Neural progenitor cell (in vitro differentiated cells): ENCODE data around the gene ZP2. TPM values are rescaled to one million over a fixed set of nuclear protein-coding genes. Genes with fewer than 3 reads are reported as not detected.

Experiments
- DNase-seq: peaks from one replicate; pipeline ENCODE4 v3.0.0-alpha.2; 2016; ENCODE audit warnings: low spot score
- H2AFZ ChIP-seq: fragments of 200-600 bp; sonication (generic); replicated peaks from 2 replicates; pipeline ENCODE4 v1.6.1; 2016; ENCODE audit warnings: antibody characterized with exemption
- H3F3A ChIP-seq: fragments of 200-600 bp; sonication (generic); 2 replicates; pipeline ENCODE4 v1.6.1; 2016; ENCODE audit warnings: antibody characterized with exemption, low read depth
- H3K27ac ChIP-seq: fragments of 200-600 bp; sonication (generic); 2 replicates; pipeline ENCODE4 v1.5.1; 2016; ENCODE audit warnings: mild to moderate bottlenecking
- H3K27me3 ChIP-seq: fragments of 200-600 bp; sonication (generic); 2 replicates; pipeline ENCODE4 v1.6.1; 2016; ENCODE audit warnings: mild to moderate bottlenecking, moderate library complexity
- H3K36me3 ChIP-seq: fragments of 200-600 bp; sonication (generic); 2 replicates; pipeline ENCODE4 v1.5.1; 2016
- H3K4me1 ChIP-seq: fragments of 200-600 bp; sonication (generic); 2 replicates; pipeline ENCODE4 v1.6.1; 2016; ENCODE audit warnings: mixed run types
- H3K4me2 ChIP-seq: fragments of 200-600 bp; sonication (generic); 2 replicates; pipeline ENCODE4 v1.6.1; 2016
- H3K4me3 ChIP-seq: fragments of 200-600 bp; sonication (generic); 2 replicates; pipeline ENCODE4 v1.5.1; 2016
- H3K79me2 ChIP-seq: fragments of 200-600 bp; sonication (generic); 2 replicates; pipeline ENCODE4 v1.6.1; 2016; ENCODE audit warnings: low read depth
- H3K9ac ChIP-seq: fragments of 200-600 bp; sonication (generic); 2 replicates; pipeline ENCODE4 v1.6.1; 2016
- H3K9me3 ChIP-seq: fragments of 200-600 bp; sonication (generic); 2 replicates; pipeline ENCODE4 v1.5.1; 2016; ENCODE audit warnings: low read depth
- H4K20me1 ChIP-seq: fragments of 200-600 bp; sonication (generic); 2 replicates; pipeline ENCODE4 v1.6.1; 2016; ENCODE audit warnings: low read depth
- H3K27ac Mint-ChIP-seq: 3 replicates; pipeline ENCODE4 v1.8.0; 2021; ENCODE audit warnings: mixed read lengths
- H3K27me3 Mint-ChIP-seq: 2 replicates; pipeline ENCODE4 v1.8.0; 2022; ENCODE audit warnings: low read depth, mild to moderate bottlenecking, inconsistent platforms, moderate library complexity, mixed read lengths; ENCODE audit not compliant: insufficient read depth
- H3K36me3 Mint-ChIP-seq: 3 replicates; pipeline ENCODE4 v1.8.0; 2021; ENCODE audit warnings: mixed read lengths
- H3K4me1 Mint-ChIP-seq: 3 replicates; pipeline ENCODE4 v1.8.0; 2021; ENCODE audit warnings: mixed read lengths
- H3K4me3 Mint-ChIP-seq: 3 replicates; pipeline ENCODE4 v1.8.0; 2021; ENCODE audit warnings: mild to moderate bottlenecking, moderate library complexity, mixed read lengths
- H3K9me3 Mint-ChIP-seq: 3 replicates; pipeline ENCODE4 v1.8.0; 2020; ENCODE audit warnings: mixed read lengths
- EZH2 ChIP-seq: fragments of 200-600 bp; sonication (generic); IDR thresholded peaks from 2 replicates; pipeline ENCODE4 v1.6.1; 2017; ENCODE audit warnings: antibody characterized with exemption, mild to moderate bottlenecking, moderate library complexity
- EZH2phosphoT487 ChIP-seq: fragments of 200-600 bp; sonication (generic); IDR thresholded peaks from 2 replicates; pipeline ENCODE4 v1.6.1; 2017; ENCODE audit warnings: antibody characterized with exemption
- total RNA-seq: library from RNA; depleted of rRNA; stranded (reverse); fragments of >200 nt; gene quantifications from 2 replicates; pipeline ENCODE4 v1.2.3, GENCODE V29; 2015; ENCODE audit warnings: low replicate concordance
- TF ChIP-seq, protein P1 (sequence below): fragments of 200-600 bp; sonication (generic); IDR thresholded peaks from 2 replicates; pipeline ENCODE4 v1.5.1; 2017; ENCODE audit warnings: antibody characterized with exemption, mild to moderate bottlenecking

The ZP2 gene
- total RNA-seq, 1 donor from 2014 or later, result not detected

DNA sequence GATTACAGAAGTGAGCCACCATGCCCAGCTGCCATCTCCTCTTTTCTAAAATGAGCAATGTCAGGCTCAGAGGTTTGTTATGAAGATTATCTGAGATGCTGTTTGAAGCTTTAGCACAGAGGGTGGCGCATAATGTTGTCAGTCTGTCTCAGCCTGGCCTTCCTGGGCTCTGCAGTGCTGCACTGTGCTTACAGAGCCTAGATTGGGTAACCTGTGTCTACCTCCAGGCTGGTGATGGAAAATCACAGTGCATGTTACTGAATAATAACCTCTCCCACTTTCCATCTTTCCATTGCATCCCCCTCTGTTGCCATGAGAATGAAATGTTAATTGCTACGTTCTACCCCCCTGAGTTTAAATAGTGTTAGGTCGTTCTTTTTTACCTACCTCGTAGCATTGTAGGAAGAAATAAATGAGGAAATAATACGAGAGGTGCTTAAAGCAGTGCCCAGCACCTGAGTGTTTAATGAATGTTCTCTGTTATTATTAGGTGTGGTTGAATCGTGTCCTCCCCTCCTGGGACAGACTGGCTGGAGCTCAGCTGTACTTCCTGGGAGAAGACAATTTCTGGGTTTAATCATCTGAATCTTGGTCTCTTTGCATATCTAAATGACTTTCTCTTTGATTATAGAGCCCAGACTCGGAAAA, 46.7 kb downstream of the ZP2 start:
- Mint-ChIP-seq H3K36me3 (peaks cover 12% of the 10 kb centered on the region), H3K27ac (no peak overlapping the region), H3K4me1 (peaks cover 4% of the 10 kb centered on the region), H3K27me3 (peaks cover under 1% of the 10 kb centered on the region), H3K4me3 (no peak overlapping the region), H3K9me3 (no peaks in the 10 kb centered on the region)
- no peak overlapping the region for H3K4me3 ChIP-seq
- TF ChIP-seq, protein P1, sequence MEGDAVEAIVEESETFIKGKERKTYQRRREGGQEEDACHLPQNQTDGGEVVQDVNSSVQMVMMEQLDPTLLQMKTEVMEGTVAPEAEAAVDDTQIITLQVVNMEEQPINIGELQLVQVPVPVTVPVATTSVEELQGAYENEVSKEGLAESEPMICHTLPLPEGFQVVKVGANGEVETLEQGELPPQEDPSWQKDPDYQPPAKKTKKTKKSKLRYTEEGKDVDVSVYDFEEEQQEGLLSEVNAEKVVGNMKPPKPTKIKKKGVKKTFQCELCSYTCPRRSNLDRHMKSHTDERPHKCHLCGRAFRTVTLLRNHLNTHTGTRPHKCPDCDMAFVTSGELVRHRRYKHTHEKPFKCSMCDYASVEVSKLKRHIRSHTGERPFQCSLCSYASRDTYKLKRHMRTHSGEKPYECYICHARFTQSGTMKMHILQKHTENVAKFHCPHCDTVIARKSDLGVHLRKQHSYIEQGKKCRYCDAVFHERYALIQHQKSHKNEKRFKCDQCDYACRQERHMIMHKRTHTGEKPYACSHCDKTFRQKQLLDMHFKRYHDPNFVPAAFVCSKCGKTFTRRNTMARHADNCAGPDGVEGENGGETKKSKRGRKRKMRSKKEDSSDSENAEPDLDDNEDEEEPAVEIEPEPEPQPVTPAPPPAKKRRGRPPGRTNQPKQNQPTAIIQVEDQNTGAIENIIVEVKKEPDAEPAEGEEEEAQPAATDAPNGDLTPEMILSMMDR, result no peak
- TF ChIP-seq EZH2, result no peak
- TF ChIP-seq EZH2phosphoT487, result no peak
- H3K27me3 ChIP-seq, result no peaks in the 10 kb centered on the region
- H3F3A ChIP-seq, result peaks cover 3% of the 10 kb centered on the region
- H3K4me2 ChIP-seq, result no peak overlapping the region
- no peak overlapping the region for H3K9ac ChIP-seq
- H3K4me1 ChIP-seq, result no peaks in the 10 kb centered on the region
- no peaks in the 10 kb centered on the region for H3K9me3 ChIP-seq
- DNase-seq, result no peak
- no peak overlapping the region for H2AFZ ChIP-seq
- peaks cover 3% of the 10 kb centered on the region for H3K79me2 ChIP-seq
- H3K27ac ChIP-seq, result no peak overlapping the region
- H4K20me1 ChIP-seq, result peaks cover 25% of the 10 kb centered on the region
- H3K36me3 ChIP-seq, result no peaks in the 10 kb centered on the region

DNA sequence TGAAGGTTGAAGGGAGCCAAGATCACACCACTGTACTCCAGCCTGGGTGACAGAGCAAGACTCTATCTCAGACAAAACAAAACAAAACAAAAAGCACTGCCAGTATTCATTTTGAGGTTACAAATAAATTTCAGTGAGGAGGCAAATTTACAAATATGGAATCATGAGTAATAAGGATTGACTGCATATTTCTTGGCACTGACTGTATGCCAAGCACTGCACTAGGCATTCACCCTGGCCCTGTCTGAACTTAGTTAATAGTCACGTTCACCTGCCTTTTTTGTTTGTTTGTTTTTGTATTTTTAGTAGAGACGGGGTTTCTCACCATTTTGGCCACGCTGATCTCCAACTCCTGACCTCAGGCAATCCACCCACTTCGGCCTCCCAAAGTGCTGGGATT, 47.8 kb downstream of the ZP2 start:
- Histone ChIP-seq H3K27ac (no peak overlapping the region), H3K27me3 (no peaks in the 10 kb centered on the region), H2AFZ (no peak overlapping the region), H3K9ac (no peak overlapping the region), H3F3A (no peaks in the 10 kb centered on the region), H3K4me2 (no peak overlapping the region), H3K4me1 (no peaks in the 10 kb centered on the region), H3K9me3 (no peaks in the 10 kb centered on the region), H4K20me1 (peaks cover 21% of the 10 kb centered on the region), H3K4me3 (no peak overlapping the region), H3K79me2 (peaks cover 10% of the 10 kb centered on the region), H3K36me3 (no peaks in the 10 kb centered on the region)
- peaks cover 4% of the 10 kb centered on the region for H3K4me1 Mint-ChIP-seq
- H3K27me3 Mint-ChIP-seq, result peaks cover 5% of the 10 kb centered on the region
- no peak for DNase-seq
- H3K27ac Mint-ChIP-seq, result no peak overlapping the region
- H3K9me3 Mint-ChIP-seq, result no peaks in the 10 kb centered on the region
- no peak overlapping the region for H3K4me3 Mint-ChIP-seq
- TF ChIP-seq EZH2, result no peak
- TF ChIP-seq, protein P1, result no peak
- TF ChIP-seq EZH2phosphoT487, result no peak
- H3K36me3 Mint-ChIP-seq, result peaks cover 12% of the 10 kb centered on the region

DNA sequence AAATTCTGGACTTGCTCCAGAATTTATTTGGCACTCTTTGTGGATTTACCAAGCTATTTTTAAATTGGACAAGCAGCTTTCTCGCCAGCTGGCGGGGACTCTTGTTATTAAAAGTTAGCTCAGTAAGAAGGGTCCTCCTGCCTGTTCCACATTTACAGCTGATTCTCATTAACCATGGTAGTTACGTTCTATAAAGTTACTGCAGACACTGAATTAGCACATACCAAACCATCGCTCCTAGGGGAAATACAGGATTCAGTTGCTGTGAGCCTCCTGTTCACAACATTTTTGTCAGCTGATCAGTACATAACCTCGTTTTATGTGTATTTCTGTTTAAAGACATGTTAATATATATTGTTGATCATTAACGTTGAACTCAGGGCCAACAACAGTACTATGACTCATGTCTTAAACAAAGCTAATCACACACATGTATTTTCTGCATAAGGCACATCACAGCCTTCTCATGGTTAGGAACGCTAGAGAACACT, 48.7 kb downstream of the ZP2 start:
- DNase-seq, result no peak
- H3K9ac ChIP-seq, result no peak overlapping the region
- peaks cover 6% of the 10 kb centered on the region for H3K27me3 ChIP-seq
- Mint-ChIP-seq H3K27ac (no peak overlapping the region), H3K4me1 (peaks cover 6% of the 10 kb centered on the region), H3K9me3 (no peaks in the 10 kb centered on the region), H3K27me3 (peaks cover 5% of the 10 kb centered on the region), H3K4me3 (no peak overlapping the region), H3K36me3 (peaks cover 12% of the 10 kb centered on the region)
- no peak for TF ChIP-seq EZH2phosphoT487
- TF ChIP-seq, protein P1, result no peak
- TF ChIP-seq EZH2, result no peak
- peaks cover 18% of the 10 kb centered on the region for H4K20me1 ChIP-seq
- H3K9me3 ChIP-seq, result no peaks in the 10 kb centered on the region
- peaks cover 10% of the 10 kb centered on the region for H3K79me2 ChIP-seq
- H3K36me3 ChIP-seq, result no peaks in the 10 kb centered on the region
- no peaks in the 10 kb centered on the region for H3F3A ChIP-seq
- H3K4me2 ChIP-seq, result no peak overlapping the region
- H3K27ac ChIP-seq, result no peak overlapping the region
- H2AFZ ChIP-seq, result no peak overlapping the region
- H3K4me1 ChIP-seq, result no peaks in the 10 kb centered on the region
- no peak overlapping the region for H3K4me3 ChIP-seq
